PC-9 (cell line): ENCODE results near the gene RPS2.

ENCODE experiments used
- EZH2 ChIP-seq: fragments of 200-600 bp; sonication (generic); IDR thresholded peaks from 2 replicates; pipeline ENCODE4 v1.8.0; 2017; ENCODE audit warnings: antibody characterized with exemption, low read depth
- TF ChIP-seq, protein P1 (sequence below): fragments of 200-600 bp; sonication (generic); conservative IDR thresholded peaks from 2 replicates; pipeline ENCODE4 v1.6.1; 2017; ENCODE audit warnings: mixed run types, antibody characterized with exemption, mild to moderate bottlenecking, moderate library complexity

DNA sequence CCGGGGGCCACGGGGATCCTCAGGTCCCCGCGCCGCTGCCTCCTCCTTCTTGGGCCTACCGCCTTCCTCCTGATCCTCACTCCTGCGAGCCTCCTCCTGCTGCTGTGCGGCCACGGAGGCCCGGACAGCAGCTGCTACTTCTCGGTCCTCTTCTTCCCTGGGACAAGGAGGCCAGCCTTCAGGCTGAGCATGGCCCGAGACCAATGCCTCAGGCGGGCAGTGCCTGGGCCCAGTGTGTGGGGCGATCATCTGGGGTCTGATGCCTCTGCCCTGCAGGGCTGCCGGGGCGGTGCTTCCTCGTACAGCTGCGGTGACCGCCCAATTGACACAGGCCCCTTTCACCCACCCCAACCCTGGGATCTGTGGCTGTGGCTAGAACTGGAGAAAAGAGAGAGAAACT is 36.4 kb upstream of the RPS2 start:
- TF ChIP-seq, protein P1, sequence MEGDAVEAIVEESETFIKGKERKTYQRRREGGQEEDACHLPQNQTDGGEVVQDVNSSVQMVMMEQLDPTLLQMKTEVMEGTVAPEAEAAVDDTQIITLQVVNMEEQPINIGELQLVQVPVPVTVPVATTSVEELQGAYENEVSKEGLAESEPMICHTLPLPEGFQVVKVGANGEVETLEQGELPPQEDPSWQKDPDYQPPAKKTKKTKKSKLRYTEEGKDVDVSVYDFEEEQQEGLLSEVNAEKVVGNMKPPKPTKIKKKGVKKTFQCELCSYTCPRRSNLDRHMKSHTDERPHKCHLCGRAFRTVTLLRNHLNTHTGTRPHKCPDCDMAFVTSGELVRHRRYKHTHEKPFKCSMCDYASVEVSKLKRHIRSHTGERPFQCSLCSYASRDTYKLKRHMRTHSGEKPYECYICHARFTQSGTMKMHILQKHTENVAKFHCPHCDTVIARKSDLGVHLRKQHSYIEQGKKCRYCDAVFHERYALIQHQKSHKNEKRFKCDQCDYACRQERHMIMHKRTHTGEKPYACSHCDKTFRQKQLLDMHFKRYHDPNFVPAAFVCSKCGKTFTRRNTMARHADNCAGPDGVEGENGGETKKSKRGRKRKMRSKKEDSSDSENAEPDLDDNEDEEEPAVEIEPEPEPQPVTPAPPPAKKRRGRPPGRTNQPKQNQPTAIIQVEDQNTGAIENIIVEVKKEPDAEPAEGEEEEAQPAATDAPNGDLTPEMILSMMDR = no peak
- no peak for TF ChIP-seq EZH2
